Activated T-helper 2 cell treated with anti-CD3 and anti-CD28 coated beads, Interferon-gamma antibody, Interleukin-2, Interleukin-4, amounts not matched to agents 10 μg/mL and 5 μg/mL and 100 μg/mL, durations not matched to agents 14 hours and 24 hours and 36 hours (primary cell): ENCODE results near the gene ZNF474. TPM values are rescaled to one million over a fixed set of nuclear protein-coding genes. Genes with fewer than 3 reads are reported as not detected.
A peak's percentile ranks its signal among the peaks of the same experiment; 100 is the strongest.

Source experiments
- DNase-seq: peaks from one replicate; pipeline ENCODE4 v3.0.0; 2021; ENCODE audit warnings: low spot score
- H3K27ac Mint-ChIP-seq: one replicate; pipeline ENCODE4 v1.8.0; 2021; ENCODE audit warnings: mixed read lengths
- H3K27me3 Mint-ChIP-seq: one replicate; pipeline ENCODE4 v1.8.0; 2021; ENCODE audit warnings: low read depth, mixed read lengths
- H3K36me3 Mint-ChIP-seq: one replicate; pipeline ENCODE4 v1.8.0; 2021; ENCODE audit warnings: low read depth, mixed read lengths
- H3K4me1 Mint-ChIP-seq: one replicate; pipeline ENCODE4 v1.8.0; 2021; ENCODE audit warnings: low read depth, mixed read lengths
- H3K4me3 Mint-ChIP-seq: one replicate; pipeline ENCODE4 v1.8.0; 2021; ENCODE audit warnings: low read depth, mild to moderate bottlenecking, moderate library complexity, mixed read lengths
- H3K9me3 Mint-ChIP-seq: one replicate; pipeline ENCODE4 v1.8.0; 2021; ENCODE audit warnings: mixed read lengths
- intact Hi-C: fragments of 100-400 bp; cut with micrococcal nuclease; formaldehyde crosslinking; loops from one replicate; pipeline ENCODE4 v1.15.1; 2023
- total RNA-seq: library from RNA; stranded (reverse); gene quantifications from 2 replicates; pipeline ENCODE4 v1.2.3, GENCODE V29; 2022

The ZNF474 gene
- total RNA-seq, 1 donor from 2014 or later = not detected

DNA sequence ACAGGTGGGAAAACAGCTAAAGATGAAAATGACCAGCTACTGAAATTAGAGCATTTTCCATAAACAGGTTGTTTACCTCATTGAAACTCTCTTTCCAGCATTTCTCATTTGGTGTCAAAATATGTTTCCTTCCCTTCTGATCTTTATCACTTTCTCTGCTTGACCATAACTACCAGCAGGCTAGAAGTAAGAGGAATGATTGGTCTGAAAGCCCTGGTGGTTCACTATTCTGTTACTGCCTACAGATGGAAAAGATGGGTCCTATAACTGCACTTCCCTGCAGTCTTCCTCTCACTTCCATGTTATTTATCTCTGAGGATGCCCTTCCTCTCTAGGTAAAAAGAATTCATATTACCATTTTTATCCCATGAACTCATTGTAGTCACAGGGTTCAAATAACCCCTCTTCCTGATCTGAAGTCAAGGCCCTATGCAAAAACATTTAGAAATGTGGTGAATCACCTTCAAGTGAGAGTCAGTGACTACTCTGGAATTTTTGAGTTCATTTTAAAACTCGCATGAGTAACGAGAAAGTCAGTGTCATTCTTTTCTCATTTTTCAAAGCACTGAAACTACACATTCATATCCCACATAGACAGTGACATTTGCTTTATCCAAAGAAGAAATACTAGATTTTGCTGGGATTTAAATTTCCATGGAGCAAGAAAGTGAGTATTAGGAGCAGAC lies 51.7 kb downstream of the ZNF474 start:
- Mint-ChIP-seq H3K36me3 (no peaks in the 10 kb centered on the region), H3K4me3 (no peak overlapping the region), H3K27ac (peak overlapping the region; percentile 63), H3K4me1 (peaks cover 10% of the 10 kb centered on the region), H3K27me3 (no peaks in the 10 kb centered on the region), H3K9me3 (peaks cover 6% of the 10 kb centered on the region)
- intact Hi-C loops = loop anchor here (5.0 kb wide), 1 partner anchor 34 kb away; no protein-coding TSS in a partner anchor
- no peak for DNase-seq

DNA sequence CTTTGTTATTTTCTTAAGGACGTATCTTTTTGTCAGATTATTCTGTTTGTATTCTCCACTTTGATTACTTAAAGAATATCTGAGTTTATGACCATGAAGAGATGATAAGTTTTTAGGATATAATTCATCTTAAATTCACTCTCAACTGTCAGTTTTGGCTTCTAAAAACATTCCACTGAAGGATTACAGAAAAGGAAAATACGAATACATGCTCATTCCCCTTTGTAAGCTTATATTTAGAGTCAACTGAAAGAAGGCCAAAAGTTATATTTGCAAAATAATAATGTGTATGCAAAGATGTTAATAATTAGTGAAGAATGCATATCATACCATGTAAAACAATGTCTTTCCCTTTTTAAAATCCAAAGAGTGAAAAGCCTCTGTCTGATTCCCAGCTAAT lies 52.5 kb downstream of the ZNF474 start:
- Mint-ChIP-seq H3K27me3 (no peaks in the 10 kb centered on the region), H3K9me3 (peaks cover 6% of the 10 kb centered on the region), H3K36me3 (no peaks in the 10 kb centered on the region), H3K4me3 (no peak overlapping the region), H3K27ac (no peak overlapping the region), H3K4me1 (peaks cover 10% of the 10 kb centered on the region)
- intact Hi-C loops = loop anchor here (5.0 kb wide), 1 partner anchor 35 kb away; no protein-coding TSS in a partner anchor
- DNase-seq = no peak

- no peaks in the 10 kb centered on the region for H3K36me3 Mint-ChIP-seq
- peaks cover 10% of the 10 kb centered on the region for H3K4me1 Mint-ChIP-seq
- intact Hi-C loops = loop anchor here (5.0 kb wide), 1 partner anchor 35 kb away; no protein-coding TSS in a partner anchor
- H3K9me3 Mint-ChIP-seq = peaks cover 6% of the 10 kb centered on the region
- no peak overlapping the region for H3K27ac Mint-ChIP-seq
- no peak overlapping the region for H3K4me3 Mint-ChIP-seq
- no peaks in the 10 kb centered on the region for H3K27me3 Mint-ChIP-seq
- DNase-seq = no peak
Observed at GRCh38 chr5:122182491-122182921, 53.2 kb downstream of the ZNF474 start.

- no peaks in the 10 kb centered on the region for H3K36me3 Mint-ChIP-seq
- H3K27ac Mint-ChIP-seq = no peak overlapping the region
- H3K27me3 Mint-ChIP-seq = peaks cover 2% of the 10 kb centered on the region
- H3K4me1 Mint-ChIP-seq = peaks cover 10% of the 10 kb centered on the region
- no peak overlapping the region for H3K4me3 Mint-ChIP-seq
- intact Hi-C loops = loop anchor here (5.0 kb wide), 1 partner anchor 36 kb away; no protein-coding TSS in a partner anchor
- no peak for DNase-seq
- H3K9me3 Mint-ChIP-seq = peaks cover 6% of the 10 kb centered on the region
Observed at GRCh38 chr5:122183098-122183787, 53.9 kb downstream of the ZNF474 start.

- intact Hi-C loops = loop anchor here (5.0 kb wide), 1 partner anchor 36 kb away; no protein-coding TSS in a partner anchor
- H3K36me3 Mint-ChIP-seq = no peaks in the 10 kb centered on the region
Observed at GRCh38 chr5:122183788-122184170, 54.4 kb downstream of the ZNF474 start.

GRCh38 chr5:122184676-122185255 lies 55.4 kb downstream of the ZNF474 start:
- Mint-ChIP-seq H3K4me3 (no peak overlapping the region), H3K27me3 (peaks cover 4% of the 10 kb centered on the region), H3K27ac (no peak overlapping the region), H3K36me3 (no peaks in the 10 kb centered on the region), H3K4me1 (peaks cover 10% of the 10 kb centered on the region), H3K9me3 (no peaks in the 10 kb centered on the region)
- no peak for DNase-seq
- intact Hi-C loops = loop anchor here (5.0 kb wide), 1 partner anchor 37 kb away; no protein-coding TSS in a partner anchor

More at GRCh38 chr5:122183788-122184170, 54.4 kb downstream of the ZNF474 start:
- Mint-ChIP-seq H3K9me3 (peaks cover 6% of the 10 kb centered on the region), H3K27me3 (peaks cover 2% of the 10 kb centered on the region), H3K27ac (no peak overlapping the region), H3K4me1 (peaks cover 10% of the 10 kb centered on the region), H3K4me3 (no peak overlapping the region)
- no peak for DNase-seq

- Mint-ChIP-seq H3K4me1 (peaks cover 3% of the 10 kb centered on the region), H3K27me3 (peaks cover 9% of the 10 kb centered on the region), H3K4me3 (no peak overlapping the region), H3K36me3 (no peaks in the 10 kb centered on the region), H3K27ac (no peak overlapping the region), H3K9me3 (no peaks in the 10 kb centered on the region)
- no peak for DNase-seq
- intact Hi-C loops = no loop called here
Observed at GRCh38 chr5:122187426-122187825, 58.1 kb downstream of the ZNF474 start.

DNA sequence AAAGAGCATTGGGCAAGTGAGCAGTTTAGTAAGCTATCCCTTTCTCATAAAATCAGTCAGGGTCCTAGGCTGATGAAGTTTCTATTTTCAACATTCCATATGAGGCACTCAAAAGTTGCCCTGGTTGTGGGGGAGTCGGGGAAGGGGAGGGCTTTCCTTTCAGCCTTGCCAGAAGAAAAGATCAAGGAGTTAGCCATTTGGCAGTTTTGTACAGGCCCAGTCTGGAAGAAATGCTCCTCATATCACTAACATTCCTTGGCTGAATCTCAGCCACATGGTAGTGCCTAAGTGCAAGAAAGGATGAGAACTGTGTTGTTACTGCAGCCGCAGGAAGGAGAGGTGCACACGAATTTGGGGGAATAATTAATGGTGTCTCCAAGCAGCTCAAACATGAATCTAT lies 60.8 kb downstream of the ZNF474 start:
- no peak overlapping the region for H3K4me3 Mint-ChIP-seq
- H3K27me3 Mint-ChIP-seq = peaks cover 14% of the 10 kb centered on the region
- intact Hi-C loops = no loop called here
- H3K36me3 Mint-ChIP-seq = no peaks in the 10 kb centered on the region
- no peak for DNase-seq
- no peaks in the 10 kb centered on the region for H3K4me1 Mint-ChIP-seq
- H3K27ac Mint-ChIP-seq = no peak overlapping the region
- no peaks in the 10 kb centered on the region for H3K9me3 Mint-ChIP-seq

DNA sequence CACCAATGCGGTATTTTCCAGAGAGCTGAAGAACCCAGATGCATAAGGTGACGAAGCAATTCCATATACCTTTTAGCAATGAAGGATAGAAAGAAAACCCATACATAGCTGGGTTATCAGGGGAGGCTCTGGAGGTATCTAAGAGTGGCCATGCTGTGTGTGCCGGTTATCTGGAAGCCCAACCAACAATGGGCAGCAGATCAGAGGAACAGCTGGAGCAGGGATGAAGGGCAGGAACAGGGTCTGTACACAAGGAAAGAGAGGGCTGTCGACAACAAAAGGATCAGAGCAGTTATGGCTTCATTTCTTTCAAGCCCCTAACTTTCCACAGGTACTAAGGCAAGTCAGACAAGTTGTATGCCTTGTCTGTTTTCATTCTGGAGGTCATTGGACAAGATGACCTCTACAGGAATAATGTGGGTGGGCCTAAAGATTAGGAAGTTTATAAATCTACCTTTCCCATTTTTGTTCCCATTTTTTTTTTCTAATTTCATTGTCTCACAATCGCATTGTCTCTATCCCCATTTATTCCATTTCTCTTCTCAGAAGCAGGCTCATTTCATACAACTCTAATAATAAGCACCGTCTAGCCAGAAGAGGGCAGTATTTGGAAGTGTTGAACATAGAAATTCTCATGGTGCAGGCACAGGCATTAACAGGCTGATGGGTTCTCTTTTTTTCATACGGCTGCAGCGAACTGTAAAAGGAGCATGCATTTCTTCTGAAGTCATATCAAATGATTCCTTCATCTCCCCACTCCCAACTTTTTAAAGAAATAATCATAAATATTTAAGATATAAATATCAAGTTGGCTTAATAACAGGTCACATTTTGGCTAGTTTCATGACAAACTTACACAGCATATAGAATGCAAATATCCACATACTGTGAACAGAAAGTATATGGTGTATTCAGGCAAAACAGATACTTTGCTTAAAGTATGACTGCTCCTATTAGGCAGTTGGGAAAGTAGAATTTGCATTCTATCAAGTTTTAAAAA lies 63.5 kb downstream of the ZNF474 start:
- no peak for DNase-seq
- Mint-ChIP-seq H3K36me3 (no peaks in the 10 kb centered on the region), H3K9me3 (no peaks in the 10 kb centered on the region)

DNA sequence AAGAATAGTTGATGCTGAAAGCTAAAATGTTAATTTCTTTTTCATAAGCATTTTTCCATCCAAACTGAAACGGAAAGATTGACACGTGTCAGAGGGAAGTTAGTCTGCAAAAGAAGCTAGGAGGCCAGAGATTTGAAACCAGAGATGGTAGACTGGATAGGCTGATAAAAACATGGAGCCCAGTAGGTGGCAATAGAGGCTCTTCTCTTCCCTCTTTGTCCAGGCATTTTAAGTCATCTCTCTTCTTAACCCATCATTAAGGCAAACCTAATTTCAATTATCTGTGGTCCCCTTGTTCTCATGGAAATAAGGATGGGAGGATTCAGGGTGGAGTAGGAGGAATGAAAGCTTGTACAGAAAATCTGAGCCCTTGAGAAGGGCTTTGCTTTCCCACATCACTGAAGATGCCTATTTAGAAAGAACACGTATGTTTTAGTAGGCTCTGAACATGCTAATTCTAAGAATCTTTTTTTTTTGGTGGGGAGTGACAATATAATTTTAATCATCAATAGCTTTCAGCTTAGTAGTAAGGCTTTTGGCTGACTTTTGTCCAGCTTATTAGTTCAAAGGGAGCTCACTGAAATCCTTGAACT lies 66.6 kb downstream of the ZNF474 start:
- intact Hi-C loops = no loop called here
- Mint-ChIP-seq H3K36me3 (no peaks in the 10 kb centered on the region), H3K27me3 (peaks cover 20% of the 10 kb centered on the region), H3K9me3 (no peaks in the 10 kb centered on the region), H3K4me3 (no peak overlapping the region), H3K4me1 (peaks cover 5% of the 10 kb centered on the region), H3K27ac (no peak overlapping the region)
- no peak for DNase-seq

More for the DNA sequence above, 63.5 kb downstream of the ZNF474 start:
- Mint-ChIP-seq H3K4me1 (peaks cover 5% of the 10 kb centered on the region), H3K27ac (no peak overlapping the region), H3K27me3 (peaks cover 17% of the 10 kb centered on the region), H3K4me3 (no peak overlapping the region)
- intact Hi-C loops = loop anchor here (2.0 kb wide), 1 partner anchor 222 kb away; no protein-coding TSS in a partner anchor

DNA sequence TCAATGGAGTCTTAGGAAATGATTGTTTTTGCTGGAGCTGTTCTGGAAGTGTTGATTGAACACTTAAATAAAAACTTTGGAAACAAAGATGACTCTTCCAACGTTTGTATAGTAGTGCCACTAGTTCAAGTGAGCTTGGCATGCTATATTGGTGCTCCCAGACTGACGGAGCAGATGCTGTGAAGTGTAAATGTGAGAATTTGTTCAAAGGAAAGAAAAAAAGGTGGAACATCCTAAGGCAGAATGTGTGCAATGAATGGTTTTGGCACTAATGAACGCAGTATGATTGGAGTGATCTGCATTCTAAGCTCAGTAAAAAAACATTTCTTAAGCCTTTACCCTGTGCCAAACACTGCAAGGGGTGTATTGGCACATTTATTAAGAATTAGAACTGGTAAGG lies 69.8 kb downstream of the ZNF474 start:
- intact Hi-C loops = no loop called here

GRCh38 chr5:122200450-122200849 lies 71.1 kb downstream of the ZNF474 start:
- intact Hi-C loops = no loop called here
- DNase-seq = no peak
- H3K4me3 Mint-ChIP-seq = no peak overlapping the region
- peaks cover 6% of the 10 kb centered on the region for H3K4me1 Mint-ChIP-seq
- no peaks in the 10 kb centered on the region for H3K9me3 Mint-ChIP-seq
- no peak overlapping the region for H3K27ac Mint-ChIP-seq
- peaks cover 11% of the 10 kb centered on the region for H3K27me3 Mint-ChIP-seq
- H3K36me3 Mint-ChIP-seq = no peaks in the 10 kb centered on the region

More for the DNA sequence above, 69.8 kb downstream of the ZNF474 start:
- Mint-ChIP-seq H3K9me3 (no peaks in the 10 kb centered on the region), H3K27ac (no peak overlapping the region), H3K4me1 (peaks cover 6% of the 10 kb centered on the region), H3K4me3 (no peak overlapping the region), H3K27me3 (peaks cover 11% of the 10 kb centered on the region), H3K36me3 (no peaks in the 10 kb centered on the region)
- no peak for DNase-seq
